T-helper 1 cell (primary cell): ENCODE data around the gene CORO6.

Experiments used
- DNase-seq, 5 donors: peaks; one replicate each; pipeline ENCODE4 v3.0.0-alpha.2; 2012 to 2020

The CORO6 gene

DNA sequence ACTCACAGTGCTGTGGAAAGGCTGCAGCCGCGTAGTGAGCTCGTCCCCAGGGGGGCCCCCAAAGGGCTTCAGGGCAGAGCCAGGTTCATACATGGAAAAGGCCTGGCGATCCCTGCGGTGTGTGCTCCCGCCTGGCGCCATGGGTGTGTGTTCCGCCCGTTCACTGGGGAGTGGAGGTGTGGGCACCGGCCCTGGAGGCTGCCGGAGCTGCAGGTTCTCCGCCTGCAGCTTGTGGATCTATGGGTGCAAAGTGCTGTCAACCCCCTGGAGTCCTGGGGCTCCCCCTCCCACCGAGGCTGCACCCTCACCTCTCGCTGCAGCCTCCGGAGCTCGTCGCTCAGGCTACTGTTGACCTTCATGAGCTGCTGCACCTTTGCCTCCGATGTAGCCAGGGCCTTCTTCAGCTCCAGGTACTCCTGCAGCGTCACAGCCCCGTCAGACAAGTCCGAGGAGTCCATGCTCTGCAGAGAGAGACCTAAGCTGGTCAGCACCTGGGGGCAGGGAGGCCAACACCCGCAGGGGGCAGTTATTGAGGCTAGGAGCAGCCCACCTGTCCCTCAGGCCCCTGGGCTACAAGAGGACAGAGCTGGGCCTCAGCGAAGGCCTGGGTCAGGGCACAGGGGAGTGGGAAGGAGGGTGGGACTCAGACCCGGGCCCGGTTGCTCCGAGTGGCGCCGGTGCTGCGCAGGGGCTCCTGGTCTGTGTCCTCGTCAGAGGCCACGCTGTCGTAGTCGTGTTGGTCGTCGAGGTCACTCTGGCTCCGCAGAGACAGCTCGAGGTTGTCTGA lies 46.3 kb downstream of the CORO6 start:
- no peak for DNase-seq

GRCh38 chr17:29575511-29576213 lies 47.0 kb downstream of the CORO6 start:
- DNase-seq = no peak

- DNase-seq = no peak
These were observed 47.8 kb downstream of the CORO6 start for GRCh38 chr17:29574732-29575510.

- no peak for DNase-seq
These were observed 48.6 kb downstream of the CORO6 start for GRCh38 chr17:29573871-29574731.

- DNase-seq = no peak
These were observed 49.2 kb downstream of the CORO6 start for GRCh38 chr17:29573558-29573869.

- DNase-seq = peak in 3 of 5 donors; percentile 34 to 47 (median 43)
These were observed 49.8 kb downstream of the CORO6 start for GRCh38 chr17:29572691-29573557.

DNA sequence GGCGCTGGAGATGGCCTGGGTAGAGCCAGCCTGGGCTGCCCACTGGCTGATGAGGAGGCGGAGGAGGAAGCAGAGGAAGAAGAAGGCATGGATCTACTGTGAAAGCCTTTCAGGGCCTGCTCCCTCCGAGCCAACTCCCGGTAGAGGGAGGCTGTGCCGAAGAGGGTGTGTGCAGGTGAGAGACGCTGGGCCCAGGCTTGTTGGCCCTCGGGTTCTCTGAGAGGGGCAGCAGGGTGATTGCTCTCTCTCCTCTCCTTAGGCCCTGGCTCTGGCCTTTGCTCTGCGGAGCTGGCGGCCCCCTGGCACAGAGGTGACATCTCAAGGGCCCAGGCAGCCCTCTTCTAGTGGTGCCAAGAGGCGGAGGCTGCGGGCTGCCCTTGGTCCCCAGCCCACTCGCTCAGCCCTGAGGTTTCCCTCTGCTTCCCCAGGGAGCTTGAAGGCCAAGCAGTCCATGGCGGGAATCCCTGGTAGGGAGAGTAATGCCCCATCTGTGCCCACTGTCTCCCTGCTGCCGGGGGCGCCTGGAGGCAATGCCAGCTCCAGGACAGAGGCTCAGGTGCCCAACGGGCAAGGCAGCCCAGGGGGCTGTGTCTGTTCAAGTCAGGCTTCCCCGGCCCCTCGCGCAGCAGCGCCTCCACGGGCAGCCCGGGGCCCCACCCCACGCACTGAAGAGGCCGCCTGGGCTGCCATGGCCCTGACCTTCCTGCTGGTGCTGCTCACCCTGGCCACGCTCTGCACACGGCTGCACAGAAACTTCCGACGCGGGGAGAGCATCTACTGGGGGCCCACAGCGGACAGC lies 50.6 kb downstream of the CORO6 start:
- DNase-seq = no peak

- no peak for DNase-seq
These were observed 51.2 kb downstream of the CORO6 start for GRCh38 chr17:29571486-29571882.

- DNase-seq = no peak
These were observed 52.2 kb downstream of the CORO6 start for GRCh38 chr17:29570521-29570920.

DNA sequence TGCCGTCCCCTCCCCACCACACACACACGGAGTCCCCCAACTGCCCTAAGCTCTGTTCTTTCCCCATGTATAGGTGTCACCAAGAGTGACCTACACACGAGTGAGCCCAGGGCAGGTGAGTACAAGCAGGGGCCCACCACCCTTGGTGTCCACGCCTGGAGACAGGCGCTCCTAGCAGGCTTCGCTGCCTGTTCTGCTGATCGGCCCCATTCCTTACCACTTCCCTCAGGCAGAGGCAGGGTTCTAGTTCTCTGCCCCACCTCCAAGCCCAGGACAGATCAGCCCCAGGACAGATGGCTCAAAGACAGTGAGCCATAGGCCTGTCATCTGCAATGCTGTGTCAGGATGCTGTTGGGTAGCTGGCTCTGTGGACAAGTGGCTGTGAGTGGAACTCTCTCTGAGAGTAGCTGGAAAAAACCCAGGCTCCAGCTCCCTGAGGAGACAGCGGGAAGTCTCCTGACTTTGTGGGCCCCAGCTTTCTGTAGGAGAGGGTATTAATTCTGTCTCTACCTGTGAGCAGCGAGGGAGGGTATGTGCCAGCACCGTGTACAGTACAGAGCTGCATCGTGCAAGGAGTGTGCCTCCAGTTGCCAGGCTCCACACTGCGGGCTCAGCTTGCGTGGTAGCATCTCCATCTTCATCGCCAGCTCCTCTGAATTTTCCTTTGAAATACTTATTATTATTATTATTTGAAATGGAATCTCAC lies 53.3 kb downstream of the CORO6 start:
- DNase-seq = no peak

GRCh38 chr17:29568331-29569244 lies 54.1 kb downstream of the CORO6 start, which contains the start of gene TP53I13:
TSS of gene TP53I13 (plus strand) at chr17:29568701. CDS start at chr17:29568759, 58 bp downstream.
- DNase-seq = peak; percentile 78 to 90 (median 84)

DNA sequence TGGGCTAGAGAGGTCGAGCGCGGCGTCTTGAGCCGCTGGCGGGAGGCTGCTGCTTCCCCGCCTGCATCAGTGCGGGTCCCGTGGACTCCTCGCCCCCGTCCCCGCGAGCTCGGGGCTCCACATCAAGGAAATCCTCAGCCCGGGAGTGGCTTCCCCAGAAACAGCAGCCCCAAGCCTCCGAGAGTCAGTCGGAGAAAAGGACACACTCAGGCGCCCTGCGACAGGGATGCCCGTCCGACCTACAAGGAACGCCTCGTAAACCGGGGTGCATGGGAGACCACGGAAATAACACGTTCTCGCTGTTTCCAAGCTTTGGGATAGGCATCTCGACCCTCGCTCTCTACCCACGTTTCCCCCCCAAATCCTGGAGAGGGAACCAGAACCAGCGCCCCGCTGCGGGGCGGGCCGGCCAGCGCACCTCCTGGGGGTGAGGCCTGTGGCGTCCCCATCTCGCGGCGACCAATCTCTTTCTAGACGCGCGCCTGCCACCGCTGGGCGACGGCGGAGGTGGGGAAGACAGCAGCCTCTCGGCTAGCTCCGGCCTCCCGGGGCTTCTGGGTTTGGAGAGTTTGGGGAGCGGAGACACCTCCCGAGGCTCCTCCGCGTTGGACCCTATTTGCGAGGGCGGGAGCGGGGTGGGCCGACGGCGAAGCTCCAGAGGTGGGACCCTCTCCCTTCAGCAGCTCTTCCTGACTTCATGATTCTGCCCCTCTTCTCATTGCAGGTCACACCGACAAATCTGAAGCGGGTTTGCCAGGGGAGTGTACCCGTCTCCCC lies 55.0 kb downstream of the CORO6 start:
- peak; percentile 57 to 87 (median 67) for DNase-seq

- peak in 1 of 5 donors; percentile 26 for DNase-seq
These were observed 55.5 kb downstream of the CORO6 start for GRCh38 chr17:29567304-29567553.

DNA sequence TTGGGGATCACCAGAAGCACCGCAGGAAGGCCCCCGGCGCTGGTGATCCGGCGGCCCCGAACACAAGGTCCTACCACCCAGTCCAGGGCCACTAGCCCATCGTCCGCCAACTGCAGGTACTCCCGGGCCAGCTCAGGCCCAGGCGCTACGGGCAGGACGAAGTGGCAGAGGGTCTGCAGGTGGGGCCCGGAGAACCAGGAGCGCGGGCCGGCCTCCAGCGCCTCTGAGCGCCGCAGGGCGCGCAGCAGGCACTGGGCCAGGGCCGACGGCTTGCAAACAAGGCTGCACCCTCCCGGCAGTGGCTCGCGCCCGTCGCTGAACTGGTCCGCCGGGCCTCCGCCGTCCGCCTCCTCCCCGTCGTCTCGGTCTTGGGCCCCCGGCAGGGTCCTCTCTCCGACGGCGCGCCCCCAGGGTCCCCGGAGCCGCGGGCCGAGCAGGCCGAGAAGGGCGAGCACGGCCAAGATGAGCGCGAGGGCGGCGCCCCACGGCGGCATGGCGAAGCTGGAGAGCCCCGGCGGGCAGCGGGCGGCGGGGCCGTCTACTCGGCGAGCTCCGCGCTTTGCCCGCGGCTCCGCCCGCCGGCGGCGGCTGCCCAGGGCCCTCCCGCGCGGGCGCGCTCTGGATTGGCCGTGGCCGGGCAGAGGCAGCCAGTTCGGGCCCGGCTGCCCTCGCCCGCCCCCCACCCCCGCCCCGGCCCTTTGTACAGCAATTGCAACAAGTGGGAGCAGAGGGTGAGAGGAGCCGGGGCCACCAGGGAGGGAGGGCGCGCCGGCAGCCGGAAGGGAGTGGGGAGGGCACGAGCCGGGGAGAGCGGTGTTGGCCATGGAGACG lies 56.0 kb downstream of the CORO6 start, which contains the start of gene ABHD15:
TSS of gene ABHD15 (minus strand) at position 565 of the 831 bp plus-strand sequence. CDS start at position 494, 71 bp downstream.
- DNase-seq = peak in 4 of 5 donors; percentile 42 to 71 (median 54)

DNA sequence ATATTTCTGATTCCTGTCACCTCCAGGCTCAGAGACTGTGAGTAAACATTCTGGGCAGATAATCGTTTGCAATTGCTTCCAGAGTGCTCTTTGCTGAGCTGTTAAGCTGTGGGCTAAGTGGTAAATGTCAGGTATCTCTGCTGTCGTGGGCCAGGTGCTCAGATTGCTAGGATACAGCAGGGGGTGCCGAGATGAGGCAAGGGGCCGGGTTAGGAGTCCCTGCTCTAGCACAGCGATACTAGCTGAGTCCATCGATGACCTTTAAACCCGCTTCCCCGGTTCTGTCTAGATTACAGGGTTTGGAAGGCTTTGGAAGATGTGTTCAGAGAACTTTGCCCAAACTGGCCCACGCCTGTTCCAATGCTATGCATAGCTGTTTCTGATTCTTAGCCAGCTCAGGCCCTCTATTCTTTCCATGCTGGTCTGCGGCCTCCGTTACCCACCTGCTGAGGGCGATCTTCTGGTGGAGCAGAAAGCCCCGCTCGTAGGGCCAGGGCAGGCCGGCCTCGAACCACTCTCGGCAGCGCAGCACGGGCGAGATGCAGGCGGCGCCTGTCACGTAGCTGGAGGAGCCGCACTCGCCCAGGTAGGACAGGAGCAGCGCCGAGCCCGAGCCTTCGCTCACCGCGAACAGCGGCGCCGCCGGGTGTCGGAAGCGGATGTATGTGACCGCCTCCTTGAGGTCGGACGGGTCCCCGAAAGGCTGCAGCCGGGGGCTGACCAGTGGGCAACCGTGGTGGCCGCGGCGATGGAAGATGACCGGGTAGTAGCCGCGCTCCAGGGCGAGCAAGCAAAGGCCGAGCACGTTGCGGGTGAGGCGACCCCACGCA lies 56.9 kb downstream of the CORO6 start:
- DNase-seq = peak in 3 of 5 donors; percentile 40 to 76 (median 46)
